DND-41 (cell line): ENCODE measurements around the gene ECSIT.
"Not testable (repeated sequence)": the region's sequence is repeated elsewhere in the genome, so short reads cannot be mapped to it uniquely, and the experiment has no call there.

Experiments
- ATAC-seq: fragments of 200-7000 bp; cut with Tn5 transposase; 3 replicates; pipeline ENCODE4 v1.9.1; 2021; ENCODE audit warnings: low read depth; ENCODE audit not compliant: insufficient read depth
- DNase-seq: peaks from one replicate; pipeline ENCODE4 v3.0.0-alpha.2; 2020
- H2AFZ ChIP-seq: 2 replicates; pipeline ENCODE4 v1.6.0; 2012; ENCODE audit warnings: low read depth, low read length
- H3K27ac ChIP-seq: 2 replicates; pipeline ENCODE4 v1.5.1; 2012; ENCODE audit warnings: low read length, inconsistent platforms
- H3K27me3 ChIP-seq: fragments of 200-600 bp; sonication (generic); 2 replicates; pipeline ENCODE4 v1.6.0; 2012; ENCODE audit warnings: low read length, mild to moderate bottlenecking, inconsistent platforms; ENCODE audit not compliant: insufficient read depth, poor library complexity
- H3K36me3 ChIP-seq: 2 replicates; pipeline ENCODE4 v1.5.1; 2012; ENCODE audit warnings: low read length, inconsistent platforms; ENCODE audit not compliant: insufficient read depth
- H3K4me1 ChIP-seq: 2 replicates; pipeline ENCODE4 v1.5.1; 2012; ENCODE audit warnings: mild to moderate bottlenecking, low read length; ENCODE audit not compliant: insufficient read depth
- H3K4me2 ChIP-seq: 2 replicates; pipeline ENCODE4 v1.6.0; 2012; ENCODE audit warnings: mild to moderate bottlenecking, moderate library complexity, low read length, inconsistent platforms; ENCODE audit not compliant: insufficient read depth
- H3K4me3 ChIP-seq, 2 experiments: fragments of 200-600 bp in 1 of 2; shearing (Covaris generic) in 1 of 2; 2 replicates each; pipeline ENCODE4 v1.5.1; 2012 to 2016; ENCODE audit warnings: inconsistent platforms in 2 of 2, low read length in 2 of 2, mild to moderate bottlenecking in 2 of 2, low read depth in 1 of 2, moderate library complexity in 1 of 2
- H3K79me2 ChIP-seq: 2 replicates; pipeline ENCODE4 v1.6.0; 2012; ENCODE audit warnings: low read length, inconsistent platforms; ENCODE audit not compliant: insufficient read depth
- H3K9ac ChIP-seq: 2 replicates; pipeline ENCODE4 v1.6.0; 2012; ENCODE audit warnings: low read depth, mild to moderate bottlenecking, inconsistent platforms, low read length, moderate library complexity
- H3K9me3 ChIP-seq: 2 replicates; pipeline ENCODE4 v1.5.1; 2012; ENCODE audit warnings: low read length, moderate library complexity, mild to moderate bottlenecking, inconsistent platforms; ENCODE audit not compliant: insufficient read depth, severe bottlenecking
- H4K20me1 ChIP-seq: 2 replicates; pipeline ENCODE4 v1.6.0; 2012; ENCODE audit warnings: low read length; ENCODE audit not compliant: insufficient read depth
- EZH2 ChIP-seq: IDR thresholded peaks from 3 replicates; pipeline ENCODE4 v1.6.1; 2012; ENCODE audit warnings: borderline replicate concordance, low read depth, mild to moderate bottlenecking, moderate library complexity, low read length, inconsistent platforms; ENCODE audit not compliant: severe bottlenecking
- TF ChIP-seq, protein P1 (sequence below): IDR thresholded peaks from 2 replicates; pipeline ENCODE4 v1.5.1; 2012; ENCODE audit warnings: borderline replicate concordance, low read length, moderate library complexity, mild to moderate bottlenecking; ENCODE audit not compliant: poor library complexity, severe bottlenecking; ENCODE audit errors: extremely low read depth

ECSIT gene

DNA sequence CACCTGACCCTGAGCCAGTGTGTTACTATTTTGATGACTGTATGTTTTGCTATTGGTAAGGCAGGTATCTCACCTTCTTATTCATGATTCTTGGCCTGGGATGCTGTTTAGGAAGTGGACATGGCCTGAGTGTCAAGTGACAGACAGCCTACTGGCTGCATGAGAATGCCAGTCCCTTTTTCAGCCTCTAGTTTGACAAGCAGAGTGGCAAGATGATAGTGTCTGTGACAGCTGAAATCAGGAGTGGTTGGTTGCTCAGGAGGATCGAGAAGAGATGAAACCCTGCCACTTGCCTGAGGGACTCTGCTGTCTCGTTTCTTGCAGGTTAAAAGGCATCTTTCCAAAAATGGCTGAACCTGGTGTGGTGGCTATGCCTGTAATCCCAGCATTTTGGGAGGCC, 37.2 kb upstream of the ECSIT start:
- Histone ChIP-seq H3K79me2 (no peaks in the 10 kb centered on the region), H4K20me1 (no peaks in the 10 kb centered on the region), H3K4me1 (no peaks in the 10 kb centered on the region), H3K4me3 (no peak overlapping the region), H3K4me2 (no peak overlapping the region), H3K36me3 (no peaks in the 10 kb centered on the region), H3K9me3 (no peaks in the 10 kb centered on the region), H2AFZ (no peak overlapping the region), H3K27ac (no peak overlapping the region), H3K9ac (no peak overlapping the region), H3K27me3 (no peaks in the 10 kb centered on the region)
- no peak for DNase-seq
- TF ChIP-seq EZH2, result no peak
- TF ChIP-seq, protein P1, sequence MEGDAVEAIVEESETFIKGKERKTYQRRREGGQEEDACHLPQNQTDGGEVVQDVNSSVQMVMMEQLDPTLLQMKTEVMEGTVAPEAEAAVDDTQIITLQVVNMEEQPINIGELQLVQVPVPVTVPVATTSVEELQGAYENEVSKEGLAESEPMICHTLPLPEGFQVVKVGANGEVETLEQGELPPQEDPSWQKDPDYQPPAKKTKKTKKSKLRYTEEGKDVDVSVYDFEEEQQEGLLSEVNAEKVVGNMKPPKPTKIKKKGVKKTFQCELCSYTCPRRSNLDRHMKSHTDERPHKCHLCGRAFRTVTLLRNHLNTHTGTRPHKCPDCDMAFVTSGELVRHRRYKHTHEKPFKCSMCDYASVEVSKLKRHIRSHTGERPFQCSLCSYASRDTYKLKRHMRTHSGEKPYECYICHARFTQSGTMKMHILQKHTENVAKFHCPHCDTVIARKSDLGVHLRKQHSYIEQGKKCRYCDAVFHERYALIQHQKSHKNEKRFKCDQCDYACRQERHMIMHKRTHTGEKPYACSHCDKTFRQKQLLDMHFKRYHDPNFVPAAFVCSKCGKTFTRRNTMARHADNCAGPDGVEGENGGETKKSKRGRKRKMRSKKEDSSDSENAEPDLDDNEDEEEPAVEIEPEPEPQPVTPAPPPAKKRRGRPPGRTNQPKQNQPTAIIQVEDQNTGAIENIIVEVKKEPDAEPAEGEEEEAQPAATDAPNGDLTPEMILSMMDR, result no peak
- no peak for ATAC-seq

DNA sequence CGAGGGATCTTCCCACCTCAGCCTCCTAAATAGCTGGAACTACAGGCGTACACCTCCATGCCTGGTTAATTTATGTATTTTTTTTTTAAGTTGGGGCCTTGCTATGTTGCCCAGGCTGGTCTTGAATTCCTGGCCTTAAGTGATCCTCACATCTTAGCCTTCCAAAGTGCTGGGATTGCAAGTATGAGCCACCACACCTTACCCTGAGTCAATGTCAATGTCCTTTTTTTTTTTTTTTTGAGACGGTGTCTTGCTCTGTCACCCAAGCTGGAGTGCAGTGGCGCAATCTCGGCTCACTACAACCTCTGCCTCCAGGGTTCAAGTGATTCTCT, 36.7 kb upstream of the ECSIT start:
- H3K4me2 ChIP-seq, H4K20me1 ChIP-seq, H3K27ac ChIP-seq, DNase-seq, H3K36me3 ChIP-seq, H3K9me3 ChIP-seq, H3K9ac ChIP-seq, H3K4me1 ChIP-seq, H3K27me3 ChIP-seq, H2AFZ ChIP-seq, H3K79me2 ChIP-seq, H3K4me3 ChIP-seq, ATAC-seq: not testable (repeated sequence)

DNA sequence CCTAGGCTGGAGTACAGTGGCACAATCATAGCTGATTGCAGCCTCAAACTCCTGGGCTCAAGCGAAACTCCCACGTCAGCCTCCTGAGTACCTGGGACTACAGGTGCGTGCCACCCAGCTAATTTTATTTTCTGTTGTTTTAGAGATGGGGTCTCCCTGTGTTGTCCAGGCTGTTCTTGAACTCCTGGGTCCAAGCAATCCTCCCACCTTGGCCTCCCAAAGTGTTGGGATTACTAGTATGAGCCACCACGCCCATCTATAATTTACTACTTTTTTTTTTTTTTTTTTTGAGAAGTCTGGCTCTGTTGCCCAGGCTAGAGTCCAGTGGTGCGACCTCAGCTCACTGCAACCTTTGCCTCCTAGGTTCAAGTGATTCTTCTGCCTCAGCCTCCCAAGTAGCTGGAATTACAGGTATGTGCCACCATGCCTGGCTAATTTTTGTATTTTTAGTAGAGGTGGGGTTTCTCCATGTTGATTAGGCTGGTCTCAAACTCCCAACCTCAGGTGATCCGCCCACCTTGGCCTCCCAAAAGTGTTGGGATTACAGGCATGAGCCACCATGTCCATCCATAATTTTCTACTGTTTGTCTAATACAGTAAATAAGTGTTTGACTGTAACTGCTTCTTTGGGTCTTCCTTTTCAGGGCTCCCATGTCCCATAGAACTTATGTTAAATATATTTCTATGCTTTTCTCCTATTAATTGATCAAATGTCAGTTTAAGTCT, 35.3 kb upstream of the ECSIT start:
- not testable (repeated sequence) for H3K9me3 ChIP-seq, ATAC-seq, H3K36me3 ChIP-seq, H2AFZ ChIP-seq, DNase-seq, H3K4me2 ChIP-seq, H3K9ac ChIP-seq, H3K27me3 ChIP-seq, H3K79me2 ChIP-seq, H3K27ac ChIP-seq, H4K20me1 ChIP-seq, H3K4me3 ChIP-seq
- H3K4me1 ChIP-seq, result peaks cover 12% of the 10 kb centered on the region

DNA sequence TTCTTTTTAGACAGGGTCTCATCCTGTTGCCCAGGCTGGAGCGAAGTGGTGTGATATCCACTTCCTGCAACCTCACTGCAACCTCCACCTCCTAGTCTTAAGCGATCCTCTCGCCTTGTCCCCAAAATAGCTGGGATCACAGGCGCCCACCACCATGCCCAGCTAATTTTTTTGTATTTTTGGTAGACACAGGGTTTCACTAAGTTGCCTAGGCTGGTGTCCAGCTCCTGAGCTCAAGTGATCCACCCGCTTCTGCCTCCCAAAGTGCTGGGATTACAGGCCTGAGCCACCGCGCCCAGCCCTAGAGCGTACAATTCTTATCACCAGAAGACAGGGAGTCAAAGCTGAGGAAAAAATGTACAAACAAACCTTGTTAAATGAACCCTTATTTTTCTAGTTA, 34.6 kb upstream of the ECSIT start:
- Histone ChIP-seq H3K4me3 (no peak overlapping the region), H3K4me1 (peaks cover 12% of the 10 kb centered on the region), H3K4me2 (no peak overlapping the region), H2AFZ (no peak overlapping the region), H3K27ac (no peak overlapping the region), H3K27me3 (no peaks in the 10 kb centered on the region), H3K9me3 (no peaks in the 10 kb centered on the region), H4K20me1 (no peaks in the 10 kb centered on the region), H3K9ac (no peak overlapping the region), H3K36me3 (no peaks in the 10 kb centered on the region), H3K79me2 (peaks cover 10% of the 10 kb centered on the region)
- no peak for DNase-seq
- no peak for ATAC-seq
- TF ChIP-seq, protein P1, result no peak
- no peak for TF ChIP-seq EZH2
